IMR-90 (cell line): Measurements from ENCODE around the gene HRH4. TPM values are rescaled to one million over a fixed set of nuclear protein-coding genes. Genes with fewer than 3 reads are reported as not detected.

Experiments used
- ATAC-seq: fragments of 200-7000 bp; cut with Tn5 transposase; 2 replicates; pipeline ENCODE4 v1.9.1; 2020; ENCODE audit warnings: low read depth, mild to moderate bottlenecking, moderate library complexity
- BruUV-seq: library from RNA; stranded (reverse); fragments of 400-500 nt; replicated peaks from 2 replicates; lab custom pipeline; 2021; lab: Mats Ljungman, UMichigan
- CTCF ChIA-PET: fragments of 300-600 bp; formaldehyde crosslinking; extraction: SDS; loops from one replicate; lab custom pipeline; 2021; ENCODE audit warnings: antibody characterized with exemption; lab: Yijun Ruan, JAX
- POLR2A ChIA-PET: fragments of 300-600 bp; sonication (Branson Sonifier 250); formaldehyde crosslinking; loops from one replicate; lab custom pipeline; 2022; ENCODE audit warnings: antibody characterized with exemption; ENCODE audit not compliant: unreplicated experiment; lab: Charles Lee
- DNase-seq: peaks from one replicate; pipeline ENCODE4 v3.0.0; 2013
- H2AFZ ChIP-seq: replicated peaks from 2 replicates; pipeline ENCODE3; 2013; ENCODE audit warnings: low read length, mild to moderate bottlenecking; ENCODE audit not compliant: poor library complexity
- H2AK5ac ChIP-seq: 2 replicates; pipeline ENCODE4 v1.6.1; 2013; ENCODE audit warnings: low read depth, low read length, inconsistent platforms
- H2AK9ac ChIP-seq: replicated peaks from 2 replicates; pipeline ENCODE3; 2013; ENCODE audit warnings: mild to moderate bottlenecking, low read depth, low read length, moderate library complexity; ENCODE audit not compliant: poor library complexity
- H2BK120ac ChIP-seq: 2 replicates; pipeline ENCODE4 v1.6.1; 2013; ENCODE audit warnings: low read depth, low read length, inconsistent platforms
- H2BK15ac ChIP-seq: 3 replicates; pipeline ENCODE4 v1.6.1; 2013; ENCODE audit warnings: low read depth, low read length, inconsistent platforms
- H2BK20ac ChIP-seq: 2 replicates; pipeline ENCODE4 v1.6.1; 2013; ENCODE audit warnings: low read depth, mild to moderate bottlenecking, inconsistent platforms, low read length, moderate library complexity
- H2BK5ac ChIP-seq: 2 replicates; pipeline ENCODE4 v1.6.1; 2013; ENCODE audit warnings: mild to moderate bottlenecking, low read depth, low read length, inconsistent platforms; ENCODE audit not compliant: poor library complexity, severe bottlenecking
- H3K14ac ChIP-seq: replicated peaks from 2 replicates; pipeline ENCODE4 v1.6.1; 2013; ENCODE audit warnings: low read depth, low read length, inconsistent platforms
- H3K18ac ChIP-seq: 2 replicates; pipeline ENCODE4 v1.6.1; 2013; ENCODE audit warnings: low read depth, low read length, control low read depth
- H3K23ac ChIP-seq: 2 replicates; pipeline ENCODE4 v1.6.1; 2013; ENCODE audit warnings: low read depth, low read length, inconsistent platforms
- H3K27ac ChIP-seq: 2 replicates; pipeline ENCODE4 v1.5.1; 2013; ENCODE audit warnings: mild to moderate bottlenecking, control low read depth, low read length; ENCODE audit not compliant: insufficient read depth
- H3K27me3 ChIP-seq: 2 replicates; pipeline ENCODE4 v1.6.1; 2013; ENCODE audit warnings: low read length; ENCODE audit not compliant: control insufficient read depth, insufficient read depth
- H3K36me3 ChIP-seq: 2 replicates; pipeline ENCODE4 v1.6.1; 2013; ENCODE audit warnings: low read length, mixed read lengths; ENCODE audit not compliant: control insufficient read depth, insufficient read depth
- H3K4ac ChIP-seq: 2 replicates; pipeline ENCODE4 v1.6.1; 2013; ENCODE audit warnings: low read depth, low read length, inconsistent platforms
- H3K4me1 ChIP-seq: 2 replicates; pipeline ENCODE4 v1.6.1; 2013; ENCODE audit warnings: low read length, mixed read lengths; ENCODE audit not compliant: control insufficient read depth, insufficient read depth
- H3K4me2 ChIP-seq: 2 replicates; pipeline ENCODE4 v1.6.1; 2013; ENCODE audit warnings: low read depth, mild to moderate bottlenecking, control low read depth, low read length, moderate library complexity
- H3K4me3 ChIP-seq: 2 replicates; pipeline ENCODE4 v1.5.1; 2013; ENCODE audit warnings: low read depth, mild to moderate bottlenecking, control low read depth, low read length, moderate library complexity; ENCODE audit not compliant: insufficient read depth
- H3K56ac ChIP-seq: 2 replicates; pipeline ENCODE4 v1.6.1; 2013; ENCODE audit warnings: low read length, inconsistent platforms; ENCODE audit not compliant: insufficient read depth; ENCODE audit errors: extremely low read depth
- H3K79me1 ChIP-seq, 2 experiments: 2 replicates each; pipeline ENCODE4 v1.6.1; 2013; ENCODE audit warnings: low read length in 2 of 2, inconsistent platforms in 1 of 2, low read depth in 1 of 2
- H3K9ac ChIP-seq: 2 replicates; pipeline ENCODE4 v1.6.1; 2013; ENCODE audit warnings: low read depth, low read length, control low read depth
- H3K9me1 ChIP-seq: 2 replicates; pipeline ENCODE4 v1.6.1; 2013; ENCODE audit warnings: low read length, inconsistent platforms; ENCODE audit not compliant: insufficient read depth
- H3K9me3 ChIP-seq: 2 replicates; pipeline ENCODE4 v1.6.1; 2013; ENCODE audit warnings: low read length; ENCODE audit not compliant: control insufficient read depth, insufficient read depth
- H4K20me1 ChIP-seq: 2 replicates; pipeline ENCODE4 v1.6.1; 2013; ENCODE audit warnings: low read length, inconsistent platforms; ENCODE audit not compliant: insufficient read depth
- H4K5ac ChIP-seq: 2 replicates; pipeline ENCODE4 v1.6.1; 2013; ENCODE audit warnings: mild to moderate bottlenecking, low read depth, low read length, control low read depth
- H4K8ac ChIP-seq, 2 experiments: 2 replicates each; pipeline ENCODE4 v1.6.1; 2013; ENCODE audit warnings: low read depth in 2 of 2, low read length in 2 of 2, control low read depth in 1 of 2, inconsistent platforms in 1 of 2
- H4K91ac ChIP-seq: 2 replicates; pipeline ENCODE4 v1.6.1; 2013; ENCODE audit warnings: low read depth, low read length, inconsistent platforms; ENCODE audit not compliant: insufficient read depth
- BHLHE40 ChIP-seq: fragments of 150-350 bp; IDR thresholded peaks from 2 replicates; pipeline ENCODE4 v1.6.1; 2016; ENCODE audit warnings: mild to moderate bottlenecking, low read depth, low read length
- CTCF ChIP-seq: conservative IDR thresholded peaks from 2 replicates; pipeline ENCODE4 v1.5.1; 2012; ENCODE audit warnings: mild to moderate bottlenecking, low read depth, low read length, improper control_type of control experiment
- WGBS, 2 experiments: methylation state at CpG; one replicate each; pipeline versions ENCODE4 v1.1.5 to v1.1.7; 2013; ENCODE audit warnings: missing lambda C conversion rate in 2 of 2; ENCODE audit not compliant: insufficient read length in 1 of 2; ENCODE audit errors: extremely low coverage in 2 of 2; 5-methylcytosine and 5-hydroxymethylcytosine counted together
- dilution Hi-C: fragments of 300-500 bp; cut with HindIII; formaldehyde crosslinking; loops from one replicate; pipeline ENCODE4 v1.14.3; 2018; ENCODE audit warnings: low sequenced_read_pairs; ENCODE audit not compliant: unreplicated experiment
- in situ Hi-C: fragments of 300-500 bp; cut with MboI; formaldehyde crosslinking; loops from 3 replicates; pipeline ENCODE4 v1.14.3; 2019; ENCODE audit warnings: low sequenced_read_pairs, inconsistent platforms, mixed read lengths
- intact Hi-C: fragments of 100-400 bp; cut with micrococcal nuclease; formaldehyde crosslinking; loops from 2 replicates; pipeline ENCODE4 v1.10.0; 2022
- polyA plus RNA-seq, 3 experiments: library from polyadenylated mRNA; depleted of rRNA; stranded (reverse); fragments of >200 nt; gene quantifications; 2 replicates each; pipeline ENCODE4 v1.2.3, GENCODE V29; 2012; ENCODE audit warnings: low replicate concordance in 1 of 3
- total RNA-seq: library from RNA; depleted of rRNA; stranded (reverse); fragments of >200 nt; gene quantifications from 2 replicates; pipeline ENCODE4 v1.2.3, GENCODE V29; 2012

Gene HRH4
- total and polyA plus RNA-seq, 2 of the 4 experiments (the other 2 are of a cell fraction): not detected

GRCh38 chr18:24516261-24516660 lies 55.8 kb downstream of the HRH4 start:
- WGBS, 2 experiments: no CpG with 5 or more reads among the region's 3 CpGs
- no peak overlapping the region for H3K9ac ChIP-seq
- intact Hi-C loops (no loop called here), dilution Hi-C loops (no loop called here), in situ Hi-C loops (no loop called here)
- H2AFZ ChIP-seq: no peak overlapping the region
- no peak overlapping the region for H4K91ac ChIP-seq
- no peak overlapping the region for H2AK9ac ChIP-seq
- no peak overlapping the region for H3K18ac ChIP-seq
- no peaks in the 10 kb centered on the region for H4K20me1 ChIP-seq
- TF ChIP-seq CTCF (no peak), BHLHE40 (no peak)
- no peak overlapping the region for H3K56ac ChIP-seq
- H3K14ac ChIP-seq: no peak overlapping the region
- H3K4ac ChIP-seq: no peak overlapping the region
- no TSS peak for BruUV-seq
- H2BK120ac ChIP-seq: no peak overlapping the region
- H3K27ac ChIP-seq: no peak overlapping the region
- H2BK15ac ChIP-seq: no peak overlapping the region
- no peaks in the 10 kb centered on the region for H3K79me1 ChIP-seq
- no peak overlapping the region for H4K8ac ChIP-seq
- no peak overlapping the region for H4K5ac ChIP-seq
- no peak overlapping the region for H3K4me2 ChIP-seq
- H3K9me3 ChIP-seq: no peaks in the 10 kb centered on the region
- no peak overlapping the region for H2BK5ac ChIP-seq
- no peak overlapping the region for H2AK5ac ChIP-seq
- H3K36me3 ChIP-seq: no peaks in the 10 kb centered on the region
- H3K4me1 ChIP-seq: no peaks in the 10 kb centered on the region
- H3K27me3 ChIP-seq: peaks cover 18% of the 10 kb centered on the region
- ATAC-seq (no peak), DNase-seq (no peak)
- H3K23ac ChIP-seq: no peak overlapping the region
- ChIA-PET POLR2A (no interaction called here), CTCF (no interaction called here)
- no peak overlapping the region for H2BK20ac ChIP-seq
- H3K9me1 ChIP-seq: no peaks in the 10 kb centered on the region
- H3K4me3 ChIP-seq: no peak overlapping the region
